Endothelial cell of umbilical vein (primary cell): Measurements from ENCODE around the gene ETF1. TPM values are rescaled to one million over a fixed set of nuclear protein-coding genes. Genes with fewer than 3 reads are reported as not detected.

ENCODE experiments used
- BruUV-seq: library from RNA; stranded (reverse); fragments of 400-500 nt; replicated peaks from 2 replicates; lab custom pipeline; 2021; lab: Mats Ljungman, UMichigan
- CTCF ChIA-PET: fragments of 300-600, 350-600 bp; sonication (Branson Sonifier 250); formaldehyde crosslinking; loops from one replicate; lab custom pipeline; 2021; ENCODE audit warnings: antibody characterized with exemption, inconsistent platforms; lab: Charles Lee
- POLR2A ChIA-PET: fragments of 300-600, 350-600 bp; sonication (Branson Sonifier 250); formaldehyde crosslinking; loops from one replicate; lab custom pipeline; 2021; ENCODE audit warnings: antibody characterized with exemption, inconsistent platforms; lab: Charles Lee
- DNase-seq: peaks from one replicate; pipeline ENCODE4 v3.0.0-alpha.2; 2011; ENCODE audit warnings: low read depth, low spot score
- FAIRE-seq: peaks from 2 replicates; lab custom pipeline; 2011; peaks lifted over from hg19 to GRCh38; lab: Jason Lieb, UNC
- H2AFZ ChIP-seq: 2 replicates; pipeline ENCODE4 v1.6.0; 2012; ENCODE audit warnings: low read depth, low read length, control low read depth, inconsistent platforms
- H3K27ac ChIP-seq: 2 replicates; pipeline ENCODE4 v1.5.1; 2011; ENCODE audit warnings: low read depth, mild to moderate bottlenecking, control low read depth, low read length, moderate library complexity; ENCODE audit not compliant: insufficient read depth
- H3K27me3 ChIP-seq, 2 experiments: 2 replicates each; pipeline versions ENCODE4 v1.6.0 to v1.6.1; 2011; ENCODE audit warnings: low read length in 2 of 2, mixed read lengths in 1 of 2; ENCODE audit not compliant: control insufficient read depth in 2 of 2, insufficient read depth in 2 of 2
- H3K36me3 ChIP-seq, 2 experiments: 2 replicates in 1 of 2; 3 replicates in 1 of 2; pipeline ENCODE4 v1.5.1; 2011; ENCODE audit warnings: low read length in 2 of 2, mild to moderate bottlenecking in 1 of 2, moderate library complexity in 1 of 2; ENCODE audit not compliant: control insufficient read depth in 2 of 2, insufficient read depth in 2 of 2; ENCODE audit errors: extremely low read depth in 1 of 2
- H3K4me1 ChIP-seq: 3 replicates; pipeline ENCODE4 v1.5.1; 2011; ENCODE audit warnings: mild to moderate bottlenecking, low read length; ENCODE audit not compliant: control insufficient read depth, insufficient read depth; ENCODE audit errors: extremely low read depth
- H3K4me2 ChIP-seq: 2 replicates; pipeline ENCODE4 v1.6.1; 2011; ENCODE audit warnings: low read length, control low read depth, mixed read lengths; ENCODE audit not compliant: insufficient read depth
- H3K4me3 ChIP-seq, 3 experiments: fragments of 200-600 bp in 1 of 3; sonication (generic), shearing (Covaris generic) in 1 of 3; replicated peaks in 1 of 3; 2 replicates each; pipeline ENCODE4 v1.5.1; 2011 to 2016; ENCODE audit warnings: control low read depth in 3 of 3, low read length in 3 of 3, mild to moderate bottlenecking in 2 of 3, inconsistent platforms in 1 of 3, low read depth in 1 of 3, moderate library complexity in 1 of 3; ENCODE audit not compliant: insufficient read depth in 1 of 3
- H3K79me2 ChIP-seq: 2 replicates; pipeline ENCODE4 v1.6.0; 2012; ENCODE audit warnings: low read length, inconsistent platforms; ENCODE audit not compliant: control insufficient read depth, insufficient read depth
- H3K9ac ChIP-seq: replicated peaks from 2 replicates; pipeline ENCODE3; 2011; ENCODE audit warnings: low read length, control low read depth; ENCODE audit not compliant: insufficient read depth; ENCODE audit errors: extremely low read depth
- H3K9me1 ChIP-seq: replicated peaks from 3 replicates; pipeline ENCODE4 v1.6.0; 2011; ENCODE audit warnings: mild to moderate bottlenecking, low read length; ENCODE audit not compliant: control insufficient read depth, insufficient read depth; ENCODE audit errors: extremely low read depth
- H3K9me3 ChIP-seq: replicated peaks from 2 replicates; pipeline ENCODE4 v1.5.1; 2012; ENCODE audit warnings: low read length, inconsistent platforms; ENCODE audit not compliant: control insufficient read depth, insufficient read depth
- H4K20me1 ChIP-seq: replicated peaks from 2 replicates; pipeline ENCODE3; 2011; ENCODE audit warnings: mild to moderate bottlenecking, low read length; ENCODE audit not compliant: control insufficient read depth, insufficient read depth; ENCODE audit errors: extremely low read depth
- CTCF ChIP-seq, 2 donors: IDR thresholded peaks; 1 replicate in 1 of 2; 2 replicates in 1 of 2; pipeline ENCODE4 v1.5.1; 2011; ENCODE audit warnings: low read length in 2 of 2, mild to moderate bottlenecking in 2 of 2, moderate library complexity in 2 of 2, control low read depth in 1 of 2, inconsistent platforms in 1 of 2, low read depth in 1 of 2; ENCODE audit not compliant: insufficient read depth in 1 of 2; ENCODE audit errors: extremely low read depth in 1 of 2
- EZH2 ChIP-seq: IDR thresholded peaks from 2 replicates; pipeline ENCODE4 v1.6.1; 2012; ENCODE audit warnings: borderline replicate concordance, low read depth, mild to moderate bottlenecking, moderate library complexity, low read length, inconsistent platforms; ENCODE audit not compliant: severe bottlenecking
- FOS ChIP-seq: IDR thresholded peaks from 2 replicates; pipeline ENCODE4 v1.6.1; 2011; ENCODE audit warnings: mild to moderate bottlenecking, low read length, moderate library complexity, borderline replicate concordance; ENCODE audit not compliant: insufficient read depth
- GATA2 ChIP-seq: IDR thresholded peaks from 2 replicates; pipeline ENCODE4 v1.7.0; 2011; ENCODE audit warnings: low read depth, mild to moderate bottlenecking, moderate library complexity, mixed read lengths, low read length; ENCODE audit not compliant: insufficient read length, insufficient read depth
- JUN ChIP-seq: IDR thresholded peaks from 2 replicates; pipeline ENCODE4 v1.6.1; 2011; ENCODE audit warnings: borderline replicate concordance, low read depth; ENCODE audit not compliant: insufficient read length, insufficient read depth
- MAX ChIP-seq: IDR thresholded peaks from 2 replicates; pipeline ENCODE4 v1.6.1; 2011; ENCODE audit not compliant: insufficient read depth, insufficient read length
- MYC ChIP-seq: IDR thresholded peaks from one replicate; pipeline ENCODE4 v1.6.1; 2011; ENCODE audit warnings: mild to moderate bottlenecking, low read depth, low read length
- POLR2A ChIP-seq: IDR thresholded peaks from 2 replicates; pipeline ENCODE4 v1.6.1; 2012; ENCODE audit warnings: low read depth, mild to moderate bottlenecking, control low read depth, low read length
- POLR2AphosphoS5 ChIP-seq: IDR thresholded peaks from 2 replicates; pipeline ENCODE4 v1.6.1; 2012; ENCODE audit warnings: low read depth, mild to moderate bottlenecking, control low read depth, low read length, moderate library complexity; ENCODE audit not compliant: insufficient read depth
- dilution Hi-C: fragments of 300-500 bp; cut with MboI; formaldehyde crosslinking; loops from one replicate; pipeline ENCODE4 v1.15.0; 2019; ENCODE audit warnings: low sequenced_read_pairs; ENCODE audit not compliant: extremely low pct_ligation_motif_present
- intact Hi-C: fragments of 100-400 bp; cut with micrococcal nuclease; formaldehyde crosslinking; loops from one replicate; pipeline ENCODE4 v1.10.0; 2022
- polyA plus RNA-seq, 4 experiments: library from polyadenylated mRNA; depleted of rRNA in 3 of 4; stranded (reverse) in 3 of 4; unstranded in 1 of 4; fragments of >200 nt; gene quantifications; 2 replicates each; pipeline versions ENCODE4 v1.2.1 to v1.2.3, GENCODE V29; 2011 to 2012; ENCODE audit warnings: missing spikeins in 1 of 4
- total RNA-seq: library from RNA; stranded (reverse); gene quantifications from 2 replicates; pipeline ENCODE4 v1.2.3, GENCODE V29; 2021

Gene ETF1
- total and polyA plus RNA-seq, 2 donors (not counting 3 experiments of a cell fraction or from before 2014, with no cell fraction given), result 32.9 to 114 TPM

- Histone ChIP-seq H3K9me3 (no peaks in the 10 kb centered on the region), H4K20me1 (peaks cover 3% of the 10 kb centered on the region), H3K4me3 (no peak overlapping the region), H3K27ac (no peak overlapping the region), H3K9me1 (no peaks in the 10 kb centered on the region), H2AFZ (no peak overlapping the region), H3K9ac (no peak overlapping the region), H3K27me3 (no peaks in the 10 kb centered on the region), H3K4me2 (no peak overlapping the region), H3K79me2 (peaks cover 52% of the 10 kb centered on the region), H3K36me3 (peaks cover 40 to 45% of the 10 kb centered on the region in 2 experiments), H3K4me1 (no peaks in the 10 kb centered on the region)
- ChIA-PET POLR2A (no interaction called here), CTCF (no interaction called here)
- no TSS peak for BruUV-seq
- dilution Hi-C loops (no loop called here), intact Hi-C loops (no loop called here)
- TF ChIP-seq CTCF (IDR thresholded peaks at IDR 0.05; ENCODE audit: extremely low read depth in 1 of 2, insufficient read depth in 1 of 2, low read depth in 1 of 2, low read length in 2 of 2), result no peak
- TF ChIP-seq GATA2, result no peak
- TF ChIP-seq FOS, result no peak
- no peak for TF ChIP-seq EZH2
- TF ChIP-seq MYC, result no peak
- no peak for TF ChIP-seq MAX
- TF ChIP-seq POLR2AphosphoS5, result no peak
- TF ChIP-seq POLR2A, result no peak
- TF ChIP-seq JUN, result no peak
- DNase-seq (no peak), FAIRE-seq (no peak)
Measured at GRCh38 chr5:138563340-138564118, 20.5 kb upstream of the ETF1 start.
